IPS-11a (cell line): ENCODE measurements around the gene ASB1.
"Not testable (repeated sequence)": the region's sequence is repeated elsewhere in the genome, so short reads cannot be mapped to it uniquely, and the experiment has no call there.

ENCODE experiments used
- H3K4me3 ChIP-seq: one replicate; pipeline ENCODE4 v1.5.1; 2013; ENCODE audit warnings: low read depth, low read length, control low read depth

The ASB1 gene

DNA sequence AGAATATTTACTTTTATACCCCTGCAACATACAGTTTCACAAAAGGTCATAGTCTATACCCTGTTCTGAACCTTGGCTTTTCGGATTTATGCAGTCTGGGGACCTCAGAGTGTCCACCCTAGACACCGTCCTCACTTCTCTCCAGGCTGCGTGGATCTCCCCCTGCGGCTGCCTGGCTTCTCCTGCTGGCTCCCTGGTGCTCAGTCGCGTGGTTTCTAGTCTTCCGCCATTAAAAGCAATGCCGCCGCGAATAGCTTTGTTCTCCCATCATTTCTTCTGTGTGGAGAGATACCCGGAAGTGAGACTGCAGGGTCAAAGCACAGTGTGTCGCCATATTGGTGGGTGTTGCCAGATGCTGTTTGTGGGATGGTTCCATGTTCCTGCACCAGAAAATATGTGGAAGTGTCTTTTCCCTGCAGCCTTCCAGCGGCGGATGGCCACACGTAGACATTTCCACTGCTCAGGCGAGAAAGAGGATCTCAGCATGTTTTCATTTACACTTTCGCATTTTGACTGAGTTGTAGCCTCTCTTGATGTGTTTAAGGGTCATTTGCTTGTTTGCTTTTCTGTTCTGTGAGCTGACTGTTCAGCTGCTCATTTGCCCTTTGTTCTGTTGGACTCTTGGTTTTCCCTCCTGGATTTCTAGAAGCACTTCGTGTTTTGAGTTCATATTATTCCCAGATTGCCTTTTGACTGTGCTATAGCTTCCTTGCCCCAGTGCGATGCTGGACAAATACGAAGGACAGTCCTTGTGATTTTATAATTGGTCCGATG, 22.9 kb upstream of the ASB1 start:
- H3K4me3 ChIP-seq = no peak overlapping the region

DNA sequence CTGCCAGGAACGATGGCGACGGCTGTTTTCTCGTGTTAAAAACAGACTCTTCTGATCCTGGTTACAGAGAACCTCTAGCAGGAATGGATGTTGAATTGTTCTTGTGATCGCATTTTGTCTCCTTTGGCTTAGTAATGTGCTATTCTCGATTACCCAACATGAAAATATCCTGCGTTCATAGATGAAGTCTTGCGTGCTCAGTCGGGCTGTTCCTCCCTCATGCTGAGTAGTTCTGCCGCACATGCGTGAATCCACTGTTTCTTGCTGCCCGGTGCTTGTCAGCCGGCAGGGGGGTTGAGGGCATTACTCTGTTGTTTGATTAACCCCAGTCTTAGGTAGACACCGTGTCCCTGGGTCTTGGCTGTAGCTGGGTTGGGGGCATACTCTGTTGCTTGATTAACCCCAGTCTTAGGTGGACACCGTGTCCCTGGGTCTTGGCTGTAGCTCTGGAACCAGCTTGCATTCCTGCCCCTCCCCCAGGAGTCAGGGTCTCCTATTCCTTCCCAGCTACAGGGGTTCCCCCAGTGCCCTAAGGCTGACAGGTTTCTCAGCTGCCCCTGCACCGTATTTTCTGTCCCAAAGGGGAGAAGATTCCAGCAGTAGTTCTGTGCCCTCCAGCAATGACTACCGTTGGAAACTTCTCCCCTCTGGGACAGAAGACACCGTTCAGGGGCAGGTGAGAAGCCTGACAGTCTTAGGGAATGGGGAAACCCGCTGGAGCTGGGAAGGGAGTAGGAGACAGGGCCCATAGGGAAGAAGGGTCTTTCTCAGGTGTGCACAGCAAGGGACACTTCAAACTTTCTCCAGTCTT, 22.1 kb upstream of the ASB1 start:
- no peak overlapping the region for H3K4me3 ChIP-seq

DNA sequence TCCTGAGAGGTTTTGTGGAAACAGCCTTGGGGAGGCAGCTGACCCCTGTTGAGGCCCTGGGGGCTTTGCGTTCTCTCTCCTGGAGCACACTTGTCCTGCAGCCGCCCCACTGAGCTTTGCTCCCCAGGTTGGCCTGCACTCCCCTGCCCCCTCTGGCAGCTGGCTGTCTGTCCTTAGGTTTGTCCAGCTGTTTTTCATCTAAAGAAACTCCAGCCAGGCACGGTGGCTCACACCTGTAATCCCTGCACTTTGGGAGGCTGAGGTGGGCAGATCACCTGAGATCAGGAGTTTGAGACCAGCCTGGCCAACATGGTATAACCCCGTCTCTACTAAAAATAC, 21.5 kb upstream of the ASB1 start:
- not testable (repeated sequence) for H3K4me3 ChIP-seq

DNA sequence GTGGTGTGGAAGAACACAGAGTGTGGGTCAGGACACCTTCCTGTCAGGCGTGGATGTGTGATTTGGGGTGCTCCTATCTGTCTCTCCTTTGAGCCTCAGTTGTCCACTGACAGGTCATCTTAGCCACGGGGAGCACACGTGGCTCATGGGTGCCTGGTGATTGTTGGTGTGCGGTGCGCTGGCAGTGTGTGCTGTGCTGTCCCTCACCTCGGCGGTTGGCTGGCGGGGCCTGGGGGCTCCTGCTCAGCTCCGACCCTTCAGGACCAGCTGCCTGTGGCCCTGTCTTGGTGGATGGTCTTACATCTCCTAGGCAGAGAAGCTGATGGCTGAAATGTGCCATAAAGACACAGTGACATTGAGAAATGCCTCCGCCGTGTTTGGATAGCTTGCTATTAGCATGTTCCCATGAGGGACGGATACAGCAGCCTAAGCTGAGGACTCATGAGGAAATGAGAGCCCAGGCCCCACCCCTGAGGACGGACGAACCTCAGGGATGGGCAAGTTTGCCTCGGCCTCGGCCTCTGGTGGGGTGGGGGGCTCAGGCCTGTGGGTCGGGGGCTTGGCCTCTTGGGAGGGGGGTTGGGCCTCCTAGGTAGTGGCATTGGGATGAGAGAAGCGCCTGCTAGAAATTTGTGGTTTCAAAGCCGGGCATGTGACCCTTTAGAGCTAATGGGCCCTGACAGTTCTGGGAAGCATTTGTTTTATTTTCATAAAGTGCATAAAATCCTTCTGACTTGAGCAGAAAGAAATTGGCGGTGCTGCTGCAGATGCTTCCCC, 20.3 kb upstream of the ASB1 start:
- H3K4me3 ChIP-seq = no peak overlapping the region

DNA sequence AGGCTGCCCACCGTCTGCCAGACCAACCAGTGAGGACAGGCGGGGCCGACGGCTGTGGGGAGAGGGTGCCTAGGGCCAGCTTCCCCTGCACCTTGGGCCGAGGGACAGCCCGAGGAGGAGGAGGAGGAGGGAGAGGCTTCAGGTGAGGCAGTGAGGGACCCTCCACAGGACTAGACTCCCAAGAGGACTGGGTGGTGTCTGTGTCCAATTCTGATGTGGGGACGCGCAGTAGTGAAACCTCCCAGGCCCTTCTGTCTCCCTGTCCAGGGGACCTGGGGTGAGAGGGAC, 19.8 kb upstream of the ASB1 start:
- no peak overlapping the region for H3K4me3 ChIP-seq

DNA sequence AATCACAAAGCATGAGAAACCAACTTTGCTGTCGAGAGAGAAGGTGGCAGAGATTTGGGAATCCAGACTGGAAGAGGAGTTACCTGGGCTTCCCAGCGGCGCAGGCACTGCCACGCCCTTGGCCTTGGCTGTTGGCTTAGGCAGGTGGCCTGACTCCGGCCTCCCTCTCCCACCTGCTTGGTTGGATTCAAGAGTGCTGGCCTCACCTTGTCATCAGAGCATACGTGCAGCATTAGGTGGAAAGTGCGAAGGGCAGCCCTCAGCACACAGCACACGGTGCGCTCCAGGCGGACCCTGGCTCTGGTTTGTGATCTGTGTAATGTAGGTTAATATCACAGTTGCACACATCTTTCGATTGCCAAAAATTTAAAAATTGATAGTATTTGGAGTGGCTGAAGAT, 19.2 kb upstream of the ASB1 start:
- H3K4me3 ChIP-seq = no peak overlapping the region

DNA sequence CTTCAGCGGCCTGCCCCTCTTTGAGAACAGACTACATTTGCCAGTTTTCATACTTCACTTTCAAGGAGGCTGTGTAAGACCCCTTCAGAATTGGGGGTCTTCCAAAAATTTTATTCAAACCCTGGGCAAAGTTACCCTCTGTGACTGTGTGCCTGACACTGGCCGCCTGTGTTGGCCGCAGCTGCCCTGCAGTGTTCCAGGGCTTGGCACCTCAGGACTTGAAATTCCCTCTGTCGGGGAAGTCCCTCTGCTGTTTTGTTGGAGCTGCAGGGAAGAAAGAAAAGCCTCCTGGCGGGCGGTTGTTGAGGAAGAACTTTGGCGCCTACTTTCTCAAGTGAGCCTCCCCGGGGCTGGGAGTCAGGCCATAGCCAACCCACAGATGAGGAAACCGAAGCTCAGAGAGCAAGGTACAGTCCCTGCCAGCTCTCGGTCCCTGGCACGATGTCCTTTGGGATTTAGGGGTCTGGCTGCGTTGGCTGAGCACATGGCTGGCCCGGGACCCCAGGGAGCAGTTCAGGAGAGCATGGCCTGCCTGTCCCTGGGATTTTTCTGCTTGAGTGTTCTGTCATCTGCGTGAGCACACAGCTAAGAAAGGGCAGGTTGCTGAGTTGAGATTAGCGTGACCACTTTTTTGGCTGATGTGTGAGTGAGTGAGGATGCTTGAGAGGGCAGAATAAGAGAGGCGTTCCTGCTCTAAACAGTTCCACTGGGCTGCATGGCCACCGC, 17.9 kb upstream of the ASB1 start:
- no peak overlapping the region for H3K4me3 ChIP-seq

DNA sequence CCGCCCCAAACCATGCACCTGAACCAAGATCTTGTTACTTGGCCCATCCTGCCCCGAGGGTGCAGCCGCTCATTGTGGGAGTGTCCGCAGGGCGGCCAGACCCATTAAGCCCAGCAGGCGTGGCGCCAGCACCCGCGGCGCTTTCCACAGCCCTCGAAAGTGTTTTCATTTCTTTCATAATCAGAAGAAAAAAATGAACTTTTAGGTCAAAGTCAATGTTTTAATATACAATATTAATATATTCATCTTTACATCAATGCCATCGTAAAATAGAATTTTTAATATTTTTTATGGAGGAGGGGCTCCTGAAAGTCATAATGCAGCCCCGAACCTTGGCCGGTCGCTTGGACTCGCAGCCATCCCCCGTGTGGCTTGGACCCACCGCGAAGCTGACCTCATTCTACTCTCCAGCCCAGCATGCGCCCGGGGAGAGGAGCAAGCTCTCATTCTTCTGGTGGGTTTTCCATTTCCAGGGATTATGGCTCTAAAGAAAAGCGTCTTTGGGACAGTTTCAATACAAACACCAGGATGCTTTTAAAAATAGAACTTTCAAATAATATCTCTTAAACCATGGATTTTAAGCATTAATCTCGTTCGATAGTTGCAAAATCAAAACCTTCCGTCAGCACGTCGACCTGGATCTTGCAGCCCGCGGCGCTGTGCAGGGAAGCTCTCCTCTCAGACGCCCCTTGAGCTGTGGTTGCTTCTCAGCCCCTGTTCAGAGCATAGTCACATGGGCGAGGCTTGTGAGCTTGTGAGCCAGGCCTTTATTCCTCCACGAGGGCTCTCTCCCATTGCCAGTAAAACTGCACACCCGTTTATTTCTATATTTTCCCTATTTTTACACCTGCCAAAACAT, 17.2 kb upstream of the ASB1 start:
- no peak overlapping the region for H3K4me3 ChIP-seq

DNA sequence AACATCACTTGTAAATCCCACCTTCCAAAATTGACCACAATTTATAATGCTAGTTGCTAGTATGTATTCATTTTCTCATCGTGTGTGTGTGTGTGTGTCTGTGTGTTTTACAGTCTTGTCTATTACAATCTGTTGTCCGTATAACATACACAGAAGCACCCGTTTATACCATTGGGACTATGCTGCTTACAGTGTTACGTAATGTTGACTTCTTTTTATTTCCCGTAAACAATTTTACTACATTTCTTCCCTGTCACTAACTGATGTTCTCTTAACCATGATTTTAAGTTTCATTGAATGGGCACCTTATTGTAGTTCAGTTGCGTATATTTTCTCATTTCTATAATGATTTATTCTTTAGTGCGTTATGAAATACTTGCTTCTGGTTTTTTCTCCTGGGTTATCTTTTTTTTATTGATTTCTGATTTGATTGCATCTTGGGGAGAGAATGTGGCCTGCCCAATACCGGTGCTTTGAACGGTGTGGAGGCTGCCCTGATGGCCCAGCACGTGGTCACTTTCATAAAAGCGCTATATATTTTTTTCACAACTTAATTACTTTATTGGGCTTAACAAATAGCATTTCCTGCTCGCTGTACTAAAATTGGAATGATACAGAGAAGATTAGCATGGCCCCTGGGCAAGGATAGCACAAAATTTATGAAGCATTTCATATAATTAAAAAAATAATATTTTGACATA, 14.5 kb upstream of the ASB1 start:
- H3K4me3 ChIP-seq = no peak overlapping the region

DNA sequence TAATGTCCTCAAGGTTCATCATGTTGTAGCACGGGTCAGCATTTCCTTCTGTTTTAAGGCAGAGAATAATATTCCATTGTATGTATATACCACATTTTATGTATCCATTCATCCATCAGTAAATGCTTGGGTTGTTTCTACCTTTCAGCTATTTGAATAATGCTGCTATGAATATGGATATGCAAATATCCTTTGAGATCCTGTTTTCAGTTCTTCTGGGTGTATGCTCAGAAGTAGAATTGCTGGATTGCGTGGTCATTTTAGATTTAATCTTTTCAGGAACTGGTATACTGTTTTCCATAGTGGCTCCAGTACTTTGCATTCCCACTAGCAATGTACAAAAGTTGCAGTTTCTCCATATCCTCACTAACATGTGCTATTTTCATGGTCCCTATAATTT, 13.4 kb upstream of the ASB1 start:
- no peak overlapping the region for H3K4me3 ChIP-seq

DNA sequence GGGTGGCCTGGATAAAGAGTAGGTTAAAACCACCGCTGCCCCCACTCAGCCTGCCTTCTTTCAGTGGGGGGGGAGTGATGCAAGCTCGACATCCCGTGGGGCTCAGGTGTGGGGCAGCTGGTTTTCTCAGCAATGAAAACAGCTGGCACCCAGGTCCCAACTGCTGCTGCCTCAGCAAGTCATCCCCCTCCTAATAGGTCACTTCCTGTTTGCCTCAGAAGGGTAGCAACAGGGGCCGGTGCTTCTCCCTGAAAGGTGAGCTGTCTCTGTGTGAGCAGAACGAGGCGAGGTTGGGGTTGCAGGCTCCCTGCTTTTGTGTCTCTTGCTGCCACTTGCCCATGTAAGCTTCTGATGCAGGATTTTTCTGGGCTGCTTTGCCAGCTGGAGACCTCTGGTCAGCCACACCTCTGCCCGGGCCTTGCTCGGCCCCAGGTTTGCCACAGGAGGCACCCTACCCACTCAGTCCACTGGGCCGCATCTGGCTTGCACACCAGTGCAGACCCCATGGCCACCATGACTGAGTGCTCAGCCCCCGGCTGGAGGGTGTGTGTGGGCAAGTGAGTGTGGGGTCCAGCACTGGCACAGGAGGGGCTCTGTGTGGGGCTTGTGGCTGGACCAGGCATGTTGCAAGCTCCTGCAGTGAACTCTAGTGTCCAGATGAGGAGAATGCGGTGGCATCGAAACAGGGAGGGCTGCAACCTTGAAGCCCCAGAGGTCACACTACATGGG, 11.5 kb upstream of the ASB1 start:
- H3K4me3 ChIP-seq = no peak overlapping the region

DNA sequence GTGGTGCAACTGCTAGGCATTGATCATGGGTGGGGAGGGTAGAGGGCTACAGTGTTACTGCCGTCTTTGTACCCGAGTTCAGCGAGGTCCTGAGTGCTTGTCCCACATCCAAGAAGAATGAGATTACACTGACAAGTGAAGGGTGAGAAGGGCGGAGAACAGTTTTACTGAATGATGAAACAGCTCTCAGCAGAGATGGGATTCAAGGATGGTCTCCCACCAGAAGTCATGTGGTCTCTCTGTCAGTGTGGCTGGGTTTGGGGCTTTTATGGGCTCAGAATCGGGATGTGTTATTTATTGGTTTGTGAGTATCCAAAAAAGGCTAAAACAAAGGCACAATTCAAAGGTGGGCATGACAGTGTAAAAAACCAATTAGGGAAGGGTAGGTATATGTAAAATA, 10.8 kb upstream of the ASB1 start:
- no peak overlapping the region for H3K4me3 ChIP-seq

DNA sequence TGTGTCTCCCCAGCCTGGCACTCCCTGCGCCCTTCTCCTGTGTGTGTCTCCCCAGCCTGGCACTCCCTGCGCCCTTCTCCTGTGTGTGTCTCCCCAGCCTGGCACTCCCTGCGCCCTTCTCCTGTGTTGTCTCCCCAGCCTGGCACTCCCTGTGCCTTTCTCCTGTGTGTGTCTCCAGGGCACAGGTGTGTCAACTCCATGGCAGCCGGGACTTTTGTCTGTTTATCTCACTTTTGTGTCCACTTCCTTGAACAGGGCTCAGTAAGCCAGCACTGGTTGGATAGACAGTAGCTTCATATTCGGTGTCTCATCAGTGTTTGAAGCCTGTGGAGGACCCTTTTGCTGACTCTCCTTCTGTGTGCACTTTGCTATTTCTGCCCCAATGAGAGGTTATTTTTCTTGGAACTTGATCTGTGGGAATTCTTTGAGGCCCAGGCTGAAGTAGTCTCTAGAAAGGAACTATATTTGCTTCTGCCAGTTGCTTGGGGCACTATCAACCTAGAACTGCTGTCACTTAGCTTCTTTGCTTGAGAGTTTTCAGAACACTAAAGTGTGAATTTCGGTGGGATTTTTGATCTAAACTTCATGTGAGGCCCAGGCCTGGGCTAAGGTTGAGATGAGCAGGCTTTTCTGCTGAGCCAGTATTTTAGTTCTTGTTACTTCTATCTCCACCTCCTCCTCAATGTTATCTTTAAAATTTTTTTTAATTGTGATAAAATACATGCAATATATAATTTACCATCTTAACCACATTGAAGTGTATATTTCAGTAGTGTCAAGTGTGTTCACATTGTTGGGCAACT, 8.3 kb upstream of the ASB1 start:
- H3K4me3 ChIP-seq = no peak overlapping the region

DNA sequence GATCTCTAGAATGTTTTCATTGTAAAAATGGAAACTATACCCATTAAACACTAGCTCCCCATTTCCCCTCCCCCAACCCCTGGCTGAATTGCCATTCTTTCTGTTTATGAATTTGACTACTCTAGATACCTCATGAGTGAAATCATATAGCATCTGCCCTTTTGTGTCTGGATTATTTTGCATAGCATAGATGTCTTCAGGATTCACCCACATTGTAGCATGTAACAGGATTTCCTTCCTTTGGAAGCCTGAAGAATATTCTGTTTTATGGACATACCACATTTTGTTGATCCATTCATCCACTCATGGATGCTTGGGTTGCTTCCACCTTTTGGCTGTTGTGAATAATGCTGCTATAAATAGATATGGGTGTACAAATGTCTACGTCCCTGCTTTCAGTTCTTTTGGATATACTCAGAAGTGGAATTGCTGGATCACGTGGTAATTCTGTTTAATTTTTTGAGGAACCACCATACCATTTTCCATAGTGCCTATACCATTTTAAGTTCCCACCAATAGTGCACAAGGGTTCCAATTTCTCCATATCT, 7.7 kb upstream of the ASB1 start:
- no peak overlapping the region for H3K4me3 ChIP-seq

DNA sequence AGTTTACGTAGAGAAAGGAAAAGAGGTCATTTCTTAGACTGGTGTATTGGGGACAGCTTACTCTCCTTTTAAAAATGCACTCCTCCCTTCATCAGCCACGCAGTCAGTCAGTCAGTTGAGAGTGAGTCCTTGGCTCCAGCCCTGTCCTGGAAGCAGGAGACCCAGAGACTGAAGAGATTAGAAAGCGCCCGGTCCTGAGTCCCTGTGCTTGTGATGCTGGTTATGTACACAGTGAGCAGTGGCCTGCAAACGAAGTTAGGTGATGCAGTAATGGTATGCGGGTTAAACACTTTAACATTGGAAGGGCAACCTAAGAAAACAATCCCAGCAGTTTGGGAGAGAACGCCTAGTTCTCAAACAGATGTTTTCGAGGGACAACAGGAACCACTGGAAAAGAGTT, 6.3 kb upstream of the ASB1 start:
- no peak overlapping the region for H3K4me3 ChIP-seq

DNA sequence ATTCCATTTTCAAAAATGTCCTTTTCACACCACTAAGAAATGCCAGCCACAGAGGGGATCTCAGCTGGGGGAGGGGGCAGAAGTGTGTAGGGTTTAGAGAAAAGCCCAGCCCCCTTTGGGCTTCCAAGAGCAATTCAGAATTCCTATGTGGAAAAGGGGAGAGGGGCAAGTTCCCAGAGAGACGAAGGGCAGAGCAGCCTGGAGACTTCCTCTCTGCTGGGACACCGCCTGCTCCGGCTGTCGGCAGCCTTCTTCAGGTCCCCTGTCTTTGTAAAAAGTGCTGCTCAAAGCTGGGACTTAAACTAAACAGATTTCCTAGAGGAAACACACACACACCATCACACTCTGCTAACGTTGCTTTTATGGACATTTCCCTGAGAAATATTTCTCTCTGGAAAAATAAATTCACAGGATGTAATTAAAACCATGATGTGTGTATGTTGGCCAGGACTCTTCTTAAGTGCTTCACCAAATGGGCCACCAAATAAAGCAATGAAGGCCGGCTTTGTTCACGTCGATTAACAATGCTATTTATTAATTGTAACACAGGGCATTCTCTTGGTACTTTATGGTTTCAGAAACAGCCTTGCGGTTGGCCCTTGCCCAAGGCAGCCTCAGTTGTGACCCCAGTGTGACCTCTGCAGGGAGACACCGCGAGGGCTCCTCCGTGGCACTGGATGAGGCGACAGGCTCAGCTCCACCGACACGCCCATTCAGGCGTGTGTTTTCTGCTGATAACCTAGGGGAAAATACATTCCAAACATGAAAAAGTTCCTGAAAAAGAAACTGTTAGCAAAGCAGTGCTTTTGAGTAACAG, 5.6 kb upstream of the ASB1 start:
- H3K4me3 ChIP-seq = no peak overlapping the region

DNA sequence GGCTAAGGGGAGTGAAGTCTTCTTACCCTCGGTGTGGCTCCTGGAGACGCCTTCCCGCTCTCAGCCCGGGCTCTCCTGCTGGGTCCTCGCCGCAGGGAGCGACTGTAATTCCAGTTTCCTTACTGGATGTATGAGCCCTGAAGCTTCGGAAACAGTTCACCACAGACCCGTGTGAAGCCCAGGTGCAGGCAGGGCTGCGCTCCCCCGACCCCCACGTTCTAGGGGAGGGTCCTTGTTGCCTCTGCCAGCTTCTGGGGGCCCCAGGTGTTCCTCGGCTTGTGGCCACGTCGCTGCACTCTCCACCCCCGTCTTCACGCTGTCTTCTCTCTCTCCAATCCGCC, 5.1 kb upstream of the ASB1 start:
- no peak overlapping the region for H3K4me3 ChIP-seq
